Glutamatergic neuron (in vitro differentiated cells): ENCODE results near the gene ZGPAT. TPM values are rescaled to one million over a fixed set of nuclear protein-coding genes. Genes with fewer than 3 reads are reported as not detected.

Experiments used
- DNase-seq: peaks from one replicate; pipeline ENCODE4 v3.0.0; 2022
- H3K27ac Mint-ChIP-seq: one replicate; pipeline ENCODE4 v1.8.0; 2020; ENCODE audit warnings: mild to moderate bottlenecking, mixed read lengths, inconsistent platforms; ENCODE audit not compliant: unreplicated experiment
- H3K27me3 Mint-ChIP-seq: one replicate; pipeline ENCODE4 v1.8.0; 2020; ENCODE audit warnings: mild to moderate bottlenecking, moderate library complexity, mixed read lengths, inconsistent platforms; ENCODE audit not compliant: unreplicated experiment
- H3K36me3 Mint-ChIP-seq: one replicate; pipeline ENCODE4 v1.8.0; 2020; ENCODE audit warnings: mild to moderate bottlenecking, mixed read lengths, inconsistent platforms; ENCODE audit not compliant: unreplicated experiment
- H3K4me1 Mint-ChIP-seq: one replicate; pipeline ENCODE4 v1.8.0; 2020; ENCODE audit warnings: mild to moderate bottlenecking, low read depth, mixed read lengths, inconsistent platforms; ENCODE audit not compliant: unreplicated experiment
- H3K4me3 Mint-ChIP-seq: one replicate; pipeline ENCODE4 v1.8.0; 2020; ENCODE audit warnings: mild to moderate bottlenecking, mixed read lengths, inconsistent platforms; ENCODE audit not compliant: unreplicated experiment
- H3K9me3 Mint-ChIP-seq: one replicate; pipeline ENCODE4 v1.8.0; 2020; ENCODE audit warnings: mild to moderate bottlenecking, moderate library complexity, mixed read lengths, inconsistent platforms; ENCODE audit not compliant: unreplicated experiment
- total RNA-seq: library from RNA; stranded (reverse); fragmentation: NEBNext Ultra II Directional; extraction: Animal tissue kit (Norgen Biotek cat#: 25700); gene quantifications from one replicate; pipeline ENCODE4 v1.2.1, GENCODE V29; 2021; ENCODE audit not compliant: unreplicated experiment
- TF ChIP-seq, protein P1 (sequence below): fragments of 200-600 bp; sonication (generic); IDR thresholded peaks from one replicate; pipeline ENCODE4 v1.5.0; 2021; ENCODE audit not compliant: partially characterized antibody, unreplicated experiment

ZGPAT gene
- total RNA-seq, 1 donor from 2014 or later, result 41.5 TPM

DNA sequence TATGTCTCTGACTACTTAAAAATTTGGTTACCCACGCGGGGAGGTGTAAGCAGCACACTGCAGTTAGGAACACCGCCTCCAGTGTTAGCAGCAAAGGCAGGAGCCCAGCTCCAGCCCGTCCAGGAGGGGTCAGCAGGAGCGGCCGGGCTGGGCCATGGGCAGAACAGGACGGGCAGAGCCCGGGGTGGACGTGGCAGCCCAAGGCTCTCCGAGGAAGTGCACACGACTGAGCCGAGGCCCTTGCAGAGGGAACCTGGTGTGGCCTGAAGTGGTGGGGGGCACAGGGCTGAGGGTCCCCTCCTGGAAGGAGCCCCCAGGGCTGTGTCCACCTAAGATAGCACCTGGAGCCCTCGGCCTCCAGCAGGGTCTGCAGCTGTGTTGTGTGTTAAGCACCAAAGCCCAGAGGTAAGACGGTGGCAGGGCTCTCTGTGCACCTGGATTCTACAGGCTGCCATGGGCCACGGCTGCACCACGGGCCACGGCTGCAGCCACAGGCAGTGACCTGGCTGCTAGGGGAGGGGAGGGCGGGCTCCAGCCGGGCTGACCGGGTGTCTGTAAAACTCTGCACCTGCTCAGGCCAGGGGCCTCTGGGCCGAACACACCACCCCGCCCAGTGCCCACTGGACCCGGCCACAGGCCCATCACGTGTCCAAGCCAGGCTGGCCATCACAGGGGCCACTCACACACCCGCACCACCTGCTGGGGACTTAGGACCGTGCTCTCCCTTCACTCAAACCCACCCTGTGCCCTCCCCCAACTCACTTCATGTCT is 38.3 kb downstream of the ZGPAT start:
- H3K27ac Mint-ChIP-seq, result no peak overlapping the region

DNA sequence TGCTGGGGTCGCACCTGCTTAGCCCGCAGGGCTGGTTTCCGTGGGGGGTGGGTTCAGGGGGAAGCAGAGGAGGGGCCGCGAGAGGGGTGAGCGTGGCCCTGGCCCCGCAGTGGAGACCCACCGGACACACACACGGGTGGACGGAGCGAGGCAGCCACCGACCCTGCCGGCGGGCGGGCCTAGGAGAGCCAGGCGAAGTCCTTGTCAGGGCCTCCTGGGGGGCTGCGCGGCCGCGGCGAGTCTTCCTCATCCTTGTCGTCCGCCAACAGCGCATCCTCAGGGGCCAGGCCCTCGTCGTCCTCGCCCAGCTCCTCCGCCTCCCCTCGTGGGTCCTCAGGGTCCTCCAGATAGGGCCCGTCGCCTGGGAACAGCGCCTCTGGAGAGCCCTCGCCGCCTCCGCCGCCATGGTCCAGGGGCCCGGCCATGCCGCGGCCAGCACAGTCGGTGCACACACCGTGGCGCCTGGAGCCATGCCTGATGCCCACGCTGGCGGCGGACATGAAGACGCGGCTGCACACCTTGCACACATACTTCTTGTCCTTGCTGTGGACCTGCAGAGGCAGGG is 39.0 kb downstream of the ZGPAT start:
- H3K9me3 Mint-ChIP-seq, result peaks cover 14% of the 10 kb centered on the region
- peaks cover 2% of the 10 kb centered on the region for H3K4me1 Mint-ChIP-seq
- TF ChIP-seq, protein P1, sequence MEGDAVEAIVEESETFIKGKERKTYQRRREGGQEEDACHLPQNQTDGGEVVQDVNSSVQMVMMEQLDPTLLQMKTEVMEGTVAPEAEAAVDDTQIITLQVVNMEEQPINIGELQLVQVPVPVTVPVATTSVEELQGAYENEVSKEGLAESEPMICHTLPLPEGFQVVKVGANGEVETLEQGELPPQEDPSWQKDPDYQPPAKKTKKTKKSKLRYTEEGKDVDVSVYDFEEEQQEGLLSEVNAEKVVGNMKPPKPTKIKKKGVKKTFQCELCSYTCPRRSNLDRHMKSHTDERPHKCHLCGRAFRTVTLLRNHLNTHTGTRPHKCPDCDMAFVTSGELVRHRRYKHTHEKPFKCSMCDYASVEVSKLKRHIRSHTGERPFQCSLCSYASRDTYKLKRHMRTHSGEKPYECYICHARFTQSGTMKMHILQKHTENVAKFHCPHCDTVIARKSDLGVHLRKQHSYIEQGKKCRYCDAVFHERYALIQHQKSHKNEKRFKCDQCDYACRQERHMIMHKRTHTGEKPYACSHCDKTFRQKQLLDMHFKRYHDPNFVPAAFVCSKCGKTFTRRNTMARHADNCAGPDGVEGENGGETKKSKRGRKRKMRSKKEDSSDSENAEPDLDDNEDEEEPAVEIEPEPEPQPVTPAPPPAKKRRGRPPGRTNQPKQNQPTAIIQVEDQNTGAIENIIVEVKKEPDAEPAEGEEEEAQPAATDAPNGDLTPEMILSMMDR, result no peak
- no peak overlapping the region for H3K4me3 Mint-ChIP-seq
- no peaks in the 10 kb centered on the region for H3K36me3 Mint-ChIP-seq
- H3K27me3 Mint-ChIP-seq, result peaks cover 13% of the 10 kb centered on the region
- DNase-seq, result no peak
- no peak overlapping the region for H3K27ac Mint-ChIP-seq

More for the DNA sequence above, 38.3 kb downstream of the ZGPAT start:
- Mint-ChIP-seq H3K36me3 (no peaks in the 10 kb centered on the region), H3K27me3 (peaks cover 13% of the 10 kb centered on the region), H3K4me3 (peak overlapping the region; percentile 61), H3K4me1 (peaks cover 2% of the 10 kb centered on the region), H3K9me3 (peaks cover 14% of the 10 kb centered on the region)
- no peak for DNase-seq
- TF ChIP-seq, protein P1, result no peak

DNA sequence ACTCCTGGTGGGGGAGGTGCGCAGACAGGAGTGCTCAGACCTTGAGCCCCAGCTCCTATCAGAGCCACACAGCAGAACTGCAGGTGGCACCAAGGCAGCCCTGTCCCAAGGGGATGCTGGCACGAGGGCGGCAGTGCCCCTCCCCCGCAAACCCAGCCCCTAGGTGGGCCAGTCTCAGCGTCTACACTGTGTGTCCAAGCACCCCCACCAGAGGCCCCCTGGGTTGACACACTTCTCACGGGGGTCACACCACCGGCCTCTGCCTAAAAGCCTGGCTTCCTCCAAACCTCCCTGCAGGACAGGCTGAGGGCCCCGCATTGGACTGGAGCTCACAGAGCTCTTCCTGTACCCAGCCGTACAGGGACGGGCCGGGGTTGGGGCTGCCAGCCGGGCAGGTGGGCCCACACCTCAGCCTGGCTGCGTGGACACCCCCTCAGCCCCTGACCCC is 39.8 kb downstream of the ZGPAT start:
- Mint-ChIP-seq H3K27me3 (peaks cover 13% of the 10 kb centered on the region), H3K4me3 (no peak overlapping the region), H3K27ac (no peak overlapping the region), H3K36me3 (no peaks in the 10 kb centered on the region), H3K4me1 (peaks cover 2% of the 10 kb centered on the region), H3K9me3 (peaks cover 14% of the 10 kb centered on the region)
- peak; percentile 30 for DNase-seq
- TF ChIP-seq, protein P1, result no peak

DNA sequence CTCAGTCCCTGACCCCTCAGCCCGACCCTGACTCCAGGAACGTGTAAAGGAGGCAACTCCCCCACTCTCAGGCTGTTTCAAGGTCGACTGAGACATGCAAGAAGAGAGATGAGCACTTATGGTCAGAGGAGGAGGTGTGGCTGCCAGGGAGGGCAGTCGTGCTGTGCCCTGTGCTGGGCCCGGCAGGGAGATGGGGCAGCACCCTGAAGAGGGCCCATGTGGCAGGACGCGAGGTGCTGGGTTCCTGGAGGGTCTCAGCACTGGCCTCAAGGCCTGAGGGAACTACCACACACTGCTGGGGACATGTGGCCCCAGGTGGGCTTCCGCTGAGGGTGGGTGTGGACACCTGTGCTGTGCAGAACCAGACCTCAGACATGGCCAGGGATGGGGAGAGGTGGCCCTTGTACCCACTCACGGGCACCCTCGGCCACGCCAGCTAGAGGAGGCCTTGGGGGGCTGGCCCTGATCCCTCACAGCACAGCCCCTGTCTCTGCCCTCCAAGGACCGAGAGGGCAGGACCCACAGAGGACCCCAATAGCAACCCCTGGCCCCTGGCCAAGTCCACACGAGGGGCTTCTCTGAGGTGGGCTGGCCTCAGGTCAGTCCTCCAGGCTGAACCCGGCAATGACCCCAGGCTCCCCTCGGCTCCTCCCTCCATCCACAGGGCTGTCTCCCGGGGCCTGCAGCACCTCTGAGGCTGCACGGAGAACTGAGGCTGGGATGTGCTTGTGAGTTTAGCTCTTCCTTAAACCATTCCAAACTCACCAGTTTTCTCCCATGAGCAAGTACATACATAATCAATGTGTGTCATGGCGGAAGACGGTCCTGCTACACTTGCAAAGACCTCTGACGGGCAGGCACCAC is 40.5 kb downstream of the ZGPAT start:
- H3K27me3 Mint-ChIP-seq, result peaks cover 13% of the 10 kb centered on the region
- no peak overlapping the region for H3K4me3 Mint-ChIP-seq
- H3K4me1 Mint-ChIP-seq, result peaks cover 2% of the 10 kb centered on the region
- no peak overlapping the region for H3K27ac Mint-ChIP-seq
- DNase-seq, result no peak
- no peaks in the 10 kb centered on the region for H3K36me3 Mint-ChIP-seq
- H3K9me3 Mint-ChIP-seq, result peaks cover 14% of the 10 kb centered on the region
- TF ChIP-seq, protein P1, result no peak

DNA sequence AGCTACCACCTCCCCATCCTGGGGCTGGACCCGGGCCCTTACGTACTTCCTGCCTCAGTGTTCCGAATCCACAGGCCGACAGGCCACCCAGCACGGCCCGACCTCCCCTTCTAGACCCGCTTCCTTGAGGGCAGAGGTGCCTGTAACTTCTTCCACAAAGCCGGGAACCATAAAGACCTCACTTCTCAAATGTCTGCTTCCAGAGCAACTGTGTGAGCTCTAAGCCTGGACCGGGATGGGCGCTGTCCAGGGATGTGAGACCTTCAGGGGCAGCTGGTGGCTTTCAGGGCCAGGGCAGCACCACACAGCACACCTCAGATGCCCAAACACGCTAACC is 41.1 kb downstream of the ZGPAT start:
- peak overlapping the region; percentile 38 for H3K27ac Mint-ChIP-seq
- peaks cover 10% of the 10 kb centered on the region for H3K27me3 Mint-ChIP-seq
- TF ChIP-seq, protein P1, result no peak
- H3K4me3 Mint-ChIP-seq, result no peak overlapping the region
- H3K4me1 Mint-ChIP-seq, result peaks cover 4% of the 10 kb centered on the region
- H3K9me3 Mint-ChIP-seq, result peaks cover 14% of the 10 kb centered on the region
- H3K36me3 Mint-ChIP-seq, result no peaks in the 10 kb centered on the region
- DNase-seq, result no peak
